Stomach (tissue), 9 donors: ENCODE results near the gene NR2F6. TPM values are rescaled to one million over a fixed set of nuclear protein-coding genes. Genes with fewer than 3 reads are reported as not detected.

Experiments used
- DNase-seq, 2 donors: peaks; one replicate each; pipeline versions ENCODE4 v3.0.0 to v3.0.0-alpha.2; 2013 to 2019
- H3K27ac ChIP-seq, 5 donors: fragments of 200-600 bp in 4 of 5; sonication (generic) in 4 of 5; one replicate each; pipeline ENCODE4 v1.5.1; 2013 to 2019; ENCODE audit warnings: mild to moderate bottlenecking in 1 of 5, moderate library complexity in 1 of 5
- H3K27me3 ChIP-seq, 3 donors: fragments of 200-600 bp; sonication (generic); one replicate each; pipeline ENCODE4 v1.5.1; 2017 to 2019; ENCODE audit warnings: mixed run types in 1 of 3
- H3K36me3 ChIP-seq, 4 donors: fragments of 200-600 bp; sonication (generic); 1 replicate in 3 of 4; 2 replicates in 1 of 4; pipeline ENCODE4 v1.5.1; 2016 to 2019
- H3K4me1 ChIP-seq, 4 donors: fragments of 200-600 bp; sonication (generic); one replicate each; pipeline ENCODE4 v1.5.1; 2016 to 2019
- H3K4me3 ChIP-seq, 4 donors: fragments of 200-600 bp; sonication (generic) in 3 of 4; one replicate each; pipeline ENCODE4 v1.5.1; 2016 to 2019; ENCODE audit warnings: mild to moderate bottlenecking in 1 of 4
- H3K9me3 ChIP-seq, 4 donors: fragments of 200-600 bp; sonication (generic); one replicate each; pipeline ENCODE4 v1.5.1; 2016 to 2019
- CTCF ChIP-seq, 7 experiments: fragments of 450-650 bp in 4 of 7; fragments of 200-600 bp in 3 of 7; sonication (generic) in 3 of 7; IDR thresholded peaks; one replicate each; pipeline ENCODE4 v1.5.1; 2016 to 2019; ENCODE audit warnings: antibody characterized with exemption in 7 of 7, control low read depth in 2 of 7, mild to moderate bottlenecking in 1 of 7
- EP300 ChIP-seq: sonication (generic); formaldehyde crosslinking; IDR thresholded peaks from one replicate; pipeline ENCODE4 v1.6.1; 2017; ENCODE audit warnings: antibody characterized with exemption
- POLR2A ChIP-seq, 4 donors: fragments of 450-650 bp; IDR thresholded peaks; one replicate each; pipeline ENCODE4 v1.6.1; 2016; ENCODE audit warnings: antibody characterized with exemption in 4 of 4, control low read depth in 2 of 4, mild to moderate bottlenecking in 1 of 4, moderate library complexity in 1 of 4
- POLR2AphosphoS5 ChIP-seq, 3 donors: sonication (generic); formaldehyde crosslinking; IDR thresholded peaks; one replicate each; pipeline ENCODE4 v1.6.1; 2016; ENCODE audit warnings: antibody characterized with exemption in 3 of 3
- WGBS, 5 donors: extraction: QIAGEN DNeasy Blood & Tissue Kit in 3 of 5; methylation state at CpG; one replicate each; pipeline versions ENCODE4 v1.1.5 to v1.1.7; 2013 to 2018; 5-methylcytosine and 5-hydroxymethylcytosine counted together
- intact Hi-C: fragments of 100-400 bp; cut with DNase I; formaldehyde crosslinking; loops from one replicate; pipeline ENCODE4 v1.15.1; 2023; ENCODE audit warnings: low total_unique reads
- polyA plus RNA-seq, 3 donors: library from polyadenylated mRNA; stranded (reverse); fragments of 200-250 nt; gene quantifications; one replicate each; pipeline ENCODE4 v1.2.3, GENCODE V29; 2013
- total RNA-seq, 5 donors: library from RNA; depleted of rRNA; stranded (reverse); fragments of >200 nt; gene quantifications; one replicate each; pipeline versions ENCODE4 v1.1.0 to v1.2.3, GENCODE V29; 2014 to 2016
- donor health status: healthy with polysubstance abuse.
- donor health status: Bipolar disorder and iron deficiency.
- donor health status: healthy.

NR2F6 gene
- total and polyA plus RNA-seq, 8 donors, result 34.4 to 641 (median 46.1) TPM

- WGBS, 5 donors, result 89 to 92% (median 91%) methylated on average over 18 of the region's 18 CpGs
- Histone ChIP-seq H3K4me3 (no peak overlapping the region), H3K4me1 (peaks cover 12 to 29% (median 19%) of the 10 kb centered on the region in 4 donors), H3K27me3 (peaks cover 3 to 35% (median 18%) of the 10 kb centered on the region in 3 donors), H3K27ac (no peak overlapping the region), H3K36me3 (no peaks in the 10 kb centered on the region), H3K9me3 (no peaks in the 10 kb centered on the region)
- intact Hi-C loops, result no loop called here
- DNase-seq, result no peak
- TF ChIP-seq POLR2A (IDR thresholded peaks at IDR 0.05) (no peak), EP300 (no peak), POLR2AphosphoS5 (IDR thresholded peaks at IDR 0.05) (no peak), CTCF (IDR thresholded peaks at IDR 0.05) (no peak)
These were observed 39.9 kb upstream of the NR2F6 start for GRCh38 chr19:17285415-17286135.

GRCh38 chr19:17283504-17283996, 37.8 kb upstream of the NR2F6 start:
- TF ChIP-seq POLR2A (IDR thresholded peaks at IDR 0.05) (no peak), EP300 (no peak), POLR2AphosphoS5 (IDR thresholded peaks at IDR 0.05) (no peak), CTCF (IDR thresholded peaks at IDR 0.05) (no peak)
- intact Hi-C loops, result loop anchor here (5.0 kb wide), 1 partner anchor 81 kb away; no protein-coding TSS in a partner anchor
- H3K9me3 ChIP-seq, result no peaks in the 10 kb centered on the region
- H3K27ac ChIP-seq, result no peak overlapping the region
- no peak overlapping the region for H3K4me3 ChIP-seq
- peaks cover 12 to 20% (median 16%) of the 10 kb centered on the region in 4 donors for H3K4me1 ChIP-seq
- H3K36me3 ChIP-seq, result peaks cover 0 to 15% (median 12%) of the 10 kb centered on the region in 4 donors
- H3K27me3 ChIP-seq, result peaks cover 3 to 29% (median 16%) of the 10 kb centered on the region in 3 donors
- 86 to 92% (median 89%) methylated on average over 5 to 7 of the region's 7 CpGs for WGBS, 5 donors
- no peak for DNase-seq

DNA sequence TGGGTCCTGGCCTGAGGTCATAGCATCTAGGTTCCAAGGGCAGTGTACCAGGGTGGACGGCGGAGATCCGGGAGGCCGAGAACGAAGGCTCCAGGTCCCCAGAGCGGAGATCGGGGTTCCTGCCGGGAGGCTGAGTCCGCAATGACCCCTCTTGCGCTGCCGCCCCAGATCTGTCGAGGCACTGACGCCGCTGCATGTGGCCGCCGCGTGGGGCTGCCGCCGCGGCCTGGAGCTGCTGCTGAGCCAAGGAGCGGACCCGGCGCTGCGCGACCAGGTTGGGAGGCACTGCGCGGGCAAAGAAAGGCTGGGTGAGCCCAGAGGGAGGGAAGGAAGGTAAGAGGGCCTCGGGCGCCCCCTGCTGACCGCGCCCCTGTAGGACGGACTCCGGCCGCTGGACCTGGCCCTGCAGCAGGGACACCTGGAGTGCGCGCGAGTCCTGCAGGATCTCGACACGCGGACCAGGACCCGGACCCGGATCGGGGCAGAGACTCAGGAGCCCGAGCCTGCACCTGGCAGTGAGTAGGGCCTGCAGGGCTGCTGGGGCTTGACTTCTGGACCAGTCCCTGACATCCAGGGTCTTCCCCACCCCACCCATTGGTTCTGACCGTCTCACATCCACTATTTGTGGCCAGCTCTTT, 36.9 kb upstream of the NR2F6 start:
- Histone ChIP-seq H3K4me1 (peaks cover 12 to 20% (median 16%) of the 10 kb centered on the region in 4 donors), H3K9me3 (no peaks in the 10 kb centered on the region), H3K36me3 (peaks cover 2 to 24% (median 21%) of the 10 kb centered on the region in 4 donors), H3K27me3 (peaks cover 3 to 27% (median 15%) of the 10 kb centered on the region in 3 donors), H3K4me3 (peak overlapping the region; percentile 31 to 54 (median 42)), H3K27ac (no peak overlapping the region)
- intact Hi-C loops, result loop anchor here (5.0 kb wide), 1 partner anchor 80 kb away; no protein-coding TSS in a partner anchor
- WGBS, 5 donors, result 3% methylated on average over 15 to 45 of the region's 45 CpGs
- TF ChIP-seq EP300 (no peak), CTCF (IDR thresholded peaks at IDR 0.05) (peak in 5 of 7 experiments; percentile 83 to 95 (median 92)), POLR2AphosphoS5 (IDR thresholded peaks at IDR 0.05) (peak in 1 of 3 donors; percentile 72)
- peak; percentile 93 to 94 for DNase-seq
